ENCODE data around the gene SHISAL1. TPM values are rescaled to one million over a fixed set of nuclear protein-coding genes. Genes with fewer than 3 reads are reported as not detected.

SHISAL1 gene
- total and polyA plus RNA-seq, 10 of the 15 experiments (the other 5 are each of a cell fraction or from before 2014, with no cell fraction given): not detected

- no peak for TF ChIP-seq ATF2 (IDR thresholded peaks at IDR 0.05; ENCODE audit: low read length)
- no peak for TF ChIP-seq NRF1 (conservative IDR thresholded peaks at IDR 0.05; ENCODE audit: low read depth, low read length)
- no peak for TF ChIP-seq POU2F2 (IDR thresholded peaks at IDR 0.05; ENCODE audit: borderline replicate concordance, low read depth, low read length)
- no peak for TF ChIP-seq ZNF622 (IDR thresholded peaks at IDR 0.05)
- TF ChIP-seq ETV6 (conservative IDR thresholded peaks at IDR 0.05 in 1 of 2, IDR thresholded peaks at IDR 0.05 in 1 of 2; ENCODE audit: borderline replicate concordance in 1 of 2, low read depth in 1 of 2): no peak
- no peak for TF ChIP-seq ELK1 (IDR thresholded peaks at IDR 0.05; ENCODE audit: low read depth, low read length)
Observed at GRCh38 chr22:44212936-44213335, 99.8 kb downstream of the SHISAL1 start (continued).

- POLR2A ChIA-PET: no interaction called here
- intact Hi-C loops (cut with micrococcal nuclease; ENCODE audit: unreplicated experiment) (no loop called here), in situ Hi-C loops (cut with MboI) (no loop called here)
- TF ChIP-seq KDM1A (IDR thresholded peaks at IDR 0.05; ENCODE audit: borderline replicate concordance) (no peak), RELA (IDR thresholded peaks at IDR 0.05; ENCODE audit: borderline replicate concordance, partially characterized antibody) (no peak), TARDBP (IDR thresholded peaks at IDR 0.05; ENCODE audit: borderline replicate concordance) (no peak)
- Histone ChIP-seq H3K27ac (ENCODE audit: control insufficient read depth, insufficient read depth) (no peak overlapping the region), H3K27me3 (replicated peaks in 1 of 2; ENCODE audit: control insufficient read depth in 2 of 2, insufficient read depth in 2 of 2, low read length in 1 of 2) (no peaks in the 10 kb centered on the region; a peak in 1 of 4 replicates), H3K9ac (ENCODE audit: control insufficient read depth, insufficient read depth, low read length) (no peak overlapping the region), H4K20me1 (ENCODE audit: control insufficient read depth, insufficient read depth) (no peaks in the 10 kb centered on the region), H3K36me3 (ENCODE audit: control insufficient read depth in 2 of 2, insufficient read depth in 2 of 2, low read length in 1 of 2) (no peaks in the 10 kb centered on the region), H3K4me2 (ENCODE audit: control insufficient read depth, insufficient read depth) (no peak overlapping the region), H3K9me3 (replicated peaks; ENCODE audit: control insufficient read depth, insufficient read depth, low read length) (no peaks in the 10 kb centered on the region; the same call in 2 of the 3 replicates), H3K79me2 (ENCODE audit: control insufficient read depth, insufficient read depth, low read length) (no peaks in the 10 kb centered on the region), H3K4me3 (no peak overlapping the region), H2AFZ (ENCODE audit: control insufficient read depth, low read depth, low read length) (no peak overlapping the region), H3K4me1 (ENCODE audit: control insufficient read depth, insufficient read depth, low read length) (0 out of 2 replicates have a peak, but pooled peaks cover 3% of the 10 kb centered on the region)
- SMC1A ChIA-PET (ENCODE audit: uncharacterized antibody, unreplicated experiment): interaction anchor here (1.2 kb wide), 1 partner anchor 219 kb away, joined by 4 read pairs; no protein-coding TSS in a partner anchor
- CTCF ChIA-PET: no interaction called here
- no peak for ATAC-seq
- no peak for DNase-seq (ENCODE audit: low read depth, low spot score)
- no TSS peak for BruUV-seq (replicated peaks)
- no peak for FAIRE-seq
- RAD21 ChIA-PET (ENCODE audit: unreplicated experiment): no interaction called here
- 19% methylated on average over 12 of the region's 12 CpGs for WGBS (ENCODE audit: insufficient coverage, insufficient replicate concordance, low lambda C conversion rate, missing lambda C conversion rate)
Observed at GRCh38 chr22:44211946-44212930, 100.5 kb downstream of the SHISAL1 start.

All from GM12878 (cell line).